PC-9 (cell line): ENCODE results near the gene ORMDL3.

ENCODE experiments used
- CTCF ChIP-seq: fragments of 200-600 bp; sonication (generic); conservative IDR thresholded peaks from 2 replicates; pipeline ENCODE4 v1.6.1; 2017; ENCODE audit warnings: mixed run types, antibody characterized with exemption, mild to moderate bottlenecking, moderate library complexity
- EZH2 ChIP-seq: fragments of 200-600 bp; sonication (generic); IDR thresholded peaks from 2 replicates; pipeline ENCODE4 v1.8.0; 2017; ENCODE audit warnings: antibody characterized with exemption, low read depth

GRCh38 chr17:39963829-39964228 is 36.4 kb upstream of the ORMDL3 start:
- TF ChIP-seq CTCF (no peak), EZH2 (no peak)
